Skeletal muscle satellite cell (primary cell): ENCODE data around the gene ALPK3.

Experiments used
- H3K27me3 ChIP-seq: 2 replicates; pipeline ENCODE4 v1.7.0; 2013; ENCODE audit warnings: low read length; ENCODE audit not compliant: control insufficient read depth, insufficient read depth
- H3K36me3 ChIP-seq: 2 replicates; pipeline ENCODE4 v1.7.0; 2013; ENCODE audit warnings: mild to moderate bottlenecking, control low read depth, low read length; ENCODE audit not compliant: insufficient read depth
- H3K4me1 ChIP-seq: 2 replicates; pipeline ENCODE4 v1.7.0; 2013; ENCODE audit warnings: low read length; ENCODE audit not compliant: control insufficient read depth, insufficient read depth
- H3K4me2 ChIP-seq: 2 replicates; pipeline ENCODE4 v1.7.0; 2013; ENCODE audit warnings: mild to moderate bottlenecking, low read length
- H3K4me3 ChIP-seq: 2 replicates; pipeline ENCODE4 v1.7.0; 2013; ENCODE audit warnings: low read length
- H3K9ac ChIP-seq: 2 replicates; pipeline ENCODE4 v1.7.0; 2013; ENCODE audit warnings: mild to moderate bottlenecking, low read depth, low read length, moderate library complexity
- H3K9me3 ChIP-seq: replicated peaks from 2 replicates; pipeline ENCODE4 v1.7.0; 2013; ENCODE audit warnings: mild to moderate bottlenecking, control low read depth, low read length

ALPK3 gene

GRCh38 chr15:84889991-84890669 is 73.0 kb downstream of the ALPK3 start:
- Histone ChIP-seq H3K9me3 (no peaks in the 10 kb centered on the region), H3K4me2 (no peak overlapping the region), H3K27me3 (peaks cover 27% of the 10 kb centered on the region), H3K4me3 (no peak overlapping the region), H3K4me1 (no peaks in the 10 kb centered on the region), H3K36me3 (no peaks in the 10 kb centered on the region), H3K9ac (no peak overlapping the region)

- Histone ChIP-seq H3K9me3 (no peaks in the 10 kb centered on the region), H3K4me2 (no peak overlapping the region), H3K9ac (no peak overlapping the region), H3K4me1 (no peaks in the 10 kb centered on the region), H3K36me3 (no peaks in the 10 kb centered on the region), H3K4me3 (no peak overlapping the region), H3K27me3 (peaks cover 31% of the 10 kb centered on the region)
These were observed 73.6 kb downstream of the ALPK3 start for GRCh38 chr15:84890670-84891162.

DNA sequence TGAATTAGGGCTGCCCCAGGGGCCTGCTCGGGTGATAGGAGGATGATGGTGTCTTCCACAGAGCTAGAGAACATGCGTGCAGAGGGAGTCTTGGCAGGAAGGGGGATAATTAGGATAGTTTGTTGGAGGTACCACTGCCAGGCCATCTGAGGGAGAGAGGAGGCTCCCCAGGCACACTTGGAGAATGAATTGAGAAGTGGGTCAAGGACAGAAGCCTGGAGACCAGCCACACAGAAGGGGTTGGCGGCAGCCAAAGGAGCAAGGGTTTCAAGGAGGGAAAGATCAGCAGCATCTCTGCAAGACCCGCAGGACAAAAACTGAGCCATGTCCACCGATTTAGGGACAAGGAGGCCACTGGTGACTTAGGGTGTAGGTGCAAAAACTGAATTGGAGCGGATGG is 74.2 kb downstream of the ALPK3 start:
- no peaks in the 10 kb centered on the region for H3K4me1 ChIP-seq
- peaks cover 31% of the 10 kb centered on the region for H3K27me3 ChIP-seq
- H3K9ac ChIP-seq, result no peak overlapping the region
- no peaks in the 10 kb centered on the region for H3K36me3 ChIP-seq
- H3K4me2 ChIP-seq, result no peak overlapping the region
- H3K9me3 ChIP-seq, result no peaks in the 10 kb centered on the region
- no peak overlapping the region for H3K4me3 ChIP-seq

GRCh38 chr15:84892786-84893307 is 75.7 kb downstream of the ALPK3 start:
- peaks cover 39% of the 10 kb centered on the region for H3K27me3 ChIP-seq
- H3K9me3 ChIP-seq, result no peaks in the 10 kb centered on the region
- H3K4me3 ChIP-seq, result no peak overlapping the region
- no peak overlapping the region for H3K4me2 ChIP-seq
- no peaks in the 10 kb centered on the region for H3K36me3 ChIP-seq
- H3K4me1 ChIP-seq, result no peaks in the 10 kb centered on the region
- H3K9ac ChIP-seq, result no peak overlapping the region

GRCh38 chr15:84893607-84894006 is 76.5 kb downstream of the ALPK3 start:
- H3K4me1 ChIP-seq, result no peaks in the 10 kb centered on the region
- H3K9me3 ChIP-seq, result no peaks in the 10 kb centered on the region
- no peak overlapping the region for H3K4me3 ChIP-seq
- no peak overlapping the region for H3K4me2 ChIP-seq
- peaks cover 38% of the 10 kb centered on the region for H3K27me3 ChIP-seq
- H3K36me3 ChIP-seq, result no peaks in the 10 kb centered on the region
- H3K9ac ChIP-seq, result no peak overlapping the region

DNA sequence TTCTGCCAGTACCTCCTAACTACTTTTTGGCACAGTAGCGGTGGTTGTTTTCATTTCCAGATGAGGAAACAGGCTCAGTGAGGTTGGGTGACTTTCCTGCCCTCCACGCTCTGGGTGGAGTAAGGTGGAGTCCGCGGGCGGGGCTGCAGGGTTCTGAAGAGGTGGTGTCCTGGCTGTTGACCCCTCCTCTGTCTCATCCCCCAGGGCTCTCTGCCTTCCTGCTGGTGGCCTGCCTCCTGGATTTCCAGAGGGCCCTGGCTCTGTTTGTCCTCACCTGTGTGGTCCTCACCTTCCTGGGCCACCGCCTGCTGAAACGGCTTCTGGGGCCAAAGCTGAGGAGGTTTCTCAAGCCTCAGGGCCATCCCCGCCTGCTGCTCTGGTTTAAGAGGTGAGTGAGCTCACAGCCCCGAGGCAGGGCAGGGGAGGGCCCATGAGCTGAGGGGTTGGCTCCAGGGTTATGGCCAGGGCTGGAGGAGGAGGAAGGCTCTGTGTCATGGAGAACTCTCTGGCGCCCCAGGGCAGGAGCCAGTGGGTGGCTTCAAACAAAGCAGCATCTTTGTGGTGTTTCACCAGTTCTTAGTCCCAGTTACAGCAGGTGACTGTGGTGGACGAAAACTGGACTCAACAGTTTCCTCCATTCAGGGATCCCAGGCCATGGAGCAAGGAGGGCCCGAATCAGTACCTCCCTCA is 77.7 kb downstream of the ALPK3 start:
- H3K9me3 ChIP-seq, result no peaks in the 10 kb centered on the region
- no peak overlapping the region for H3K4me2 ChIP-seq
- H3K27me3 ChIP-seq, result peaks cover 46% of the 10 kb centered on the region
- no peaks in the 10 kb centered on the region for H3K36me3 ChIP-seq
- no peak overlapping the region for H3K9ac ChIP-seq
- no peaks in the 10 kb centered on the region for H3K4me1 ChIP-seq
- H3K4me3 ChIP-seq, result no peak overlapping the region

- Histone ChIP-seq H3K9me3 (no peaks in the 10 kb centered on the region), H3K36me3 (no peaks in the 10 kb centered on the region), H3K4me1 (no peaks in the 10 kb centered on the region), H3K9ac (no peak overlapping the region), H3K4me3 (no peak overlapping the region), H3K27me3 (peaks cover 37% of the 10 kb centered on the region), H3K4me2 (no peak overlapping the region)
These were observed 81.6 kb downstream of the ALPK3 start for GRCh38 chr15:84898761-84899160.

- H3K27me3 ChIP-seq, result peaks cover 32% of the 10 kb centered on the region
- H3K4me2 ChIP-seq, result no peak overlapping the region
- no peaks in the 10 kb centered on the region for H3K4me1 ChIP-seq
- no peaks in the 10 kb centered on the region for H3K9me3 ChIP-seq
- no peak overlapping the region for H3K4me3 ChIP-seq
- H3K36me3 ChIP-seq, result no peaks in the 10 kb centered on the region
- no peak overlapping the region for H3K9ac ChIP-seq
These were observed 82.6 kb downstream of the ALPK3 start for GRCh38 chr15:84899750-84900149.

DNA sequence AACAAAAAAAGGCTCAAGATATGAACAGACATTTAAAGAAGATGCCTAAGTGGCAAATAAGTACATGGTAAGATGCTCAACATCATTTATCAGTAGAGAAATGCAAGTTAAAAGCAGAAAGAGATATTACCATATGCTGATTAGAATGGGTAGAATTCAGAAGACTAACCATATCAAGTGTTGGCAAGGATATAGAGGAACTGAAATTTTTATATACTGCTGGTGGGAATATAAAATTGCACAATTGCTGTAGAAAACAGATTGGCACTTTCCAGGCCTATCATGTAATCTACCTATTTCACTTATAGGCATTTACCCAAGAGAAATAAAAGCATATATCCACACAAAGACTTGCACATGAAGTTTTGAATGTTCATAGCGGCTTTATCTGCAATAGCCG is 84.4 kb downstream of the ALPK3 start:
- H3K4me1 ChIP-seq, result no peaks in the 10 kb centered on the region
- no peak overlapping the region for H3K4me2 ChIP-seq
- no peaks in the 10 kb centered on the region for H3K36me3 ChIP-seq
- no peak overlapping the region for H3K4me3 ChIP-seq
- no peaks in the 10 kb centered on the region for H3K9me3 ChIP-seq
- H3K9ac ChIP-seq, result no peak overlapping the region
- H3K27me3 ChIP-seq, result peaks cover 24% of the 10 kb centered on the region

- no peaks in the 10 kb centered on the region for H3K4me1 ChIP-seq
- no peaks in the 10 kb centered on the region for H3K36me3 ChIP-seq
- H3K9ac ChIP-seq, result no peak overlapping the region
- no peak overlapping the region for H3K4me2 ChIP-seq
- no peak overlapping the region for H3K4me3 ChIP-seq
- peaks cover 13% of the 10 kb centered on the region for H3K27me3 ChIP-seq
- no peaks in the 10 kb centered on the region for H3K9me3 ChIP-seq
These were observed 86.6 kb downstream of the ALPK3 start for GRCh38 chr15:84903751-84904150.

GRCh38 chr15:84904419-84904818 is 87.3 kb downstream of the ALPK3 start:
- H3K9ac ChIP-seq, result no peak overlapping the region
- H3K4me2 ChIP-seq, result no peak overlapping the region
- peaks cover 6% of the 10 kb centered on the region for H3K27me3 ChIP-seq
- H3K4me3 ChIP-seq, result no peak overlapping the region
- H3K9me3 ChIP-seq, result no peaks in the 10 kb centered on the region
- H3K4me1 ChIP-seq, result no peaks in the 10 kb centered on the region
- H3K36me3 ChIP-seq, result no peaks in the 10 kb centered on the region
